ENCODE data around the gene ESYT1.
A peak's percentile ranks its signal among the peaks of the same experiment; 100 is the strongest.

ESYT1 gene

DNA sequence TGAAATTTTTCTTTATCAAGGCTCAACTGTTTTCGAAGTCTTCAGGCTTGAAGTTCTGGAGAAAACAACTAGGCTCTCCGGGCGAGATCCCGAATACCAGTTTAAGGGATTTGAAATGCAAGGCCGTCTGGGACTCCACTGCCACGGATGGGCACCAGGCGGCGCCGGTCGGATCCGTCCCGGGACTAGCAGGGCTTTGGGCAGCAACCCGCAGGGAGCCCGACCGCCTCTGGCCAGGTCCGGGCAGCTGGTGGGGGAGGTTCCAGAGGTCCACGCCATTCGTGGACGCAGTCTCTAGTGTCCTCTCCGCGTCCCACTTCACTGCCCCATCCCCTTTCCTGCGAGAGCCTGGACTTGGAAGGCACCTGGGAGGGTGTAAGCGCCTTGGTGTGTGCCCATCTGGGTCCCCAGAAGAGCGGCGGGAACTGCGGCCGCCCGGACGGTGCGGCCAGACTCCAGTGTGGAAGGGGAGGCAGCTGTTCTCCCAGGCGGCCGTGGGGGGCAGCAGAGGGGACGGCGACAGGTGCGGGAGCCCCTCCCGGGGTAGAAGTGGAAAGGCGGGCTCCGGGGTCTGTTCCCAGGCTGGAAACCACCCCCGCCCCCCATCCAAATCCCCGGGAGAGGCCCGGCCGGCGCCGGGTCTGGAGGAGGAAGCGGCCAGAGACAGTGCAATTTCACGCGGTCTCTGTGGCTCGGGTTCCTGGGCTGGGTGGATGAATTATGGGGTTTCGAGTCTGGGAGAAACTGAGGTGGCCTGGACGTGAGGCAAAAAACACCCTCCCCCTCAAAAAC lies 48.9 kb upstream of the ESYT1 start (continued):
- no peak for TF ChIP-seq ZNF302 (tag by site-specific recombination; IDR thresholded peaks at IDR 0.05; ENCODE audit: low read depth)
- TF ChIP-seq, protein P1, sequence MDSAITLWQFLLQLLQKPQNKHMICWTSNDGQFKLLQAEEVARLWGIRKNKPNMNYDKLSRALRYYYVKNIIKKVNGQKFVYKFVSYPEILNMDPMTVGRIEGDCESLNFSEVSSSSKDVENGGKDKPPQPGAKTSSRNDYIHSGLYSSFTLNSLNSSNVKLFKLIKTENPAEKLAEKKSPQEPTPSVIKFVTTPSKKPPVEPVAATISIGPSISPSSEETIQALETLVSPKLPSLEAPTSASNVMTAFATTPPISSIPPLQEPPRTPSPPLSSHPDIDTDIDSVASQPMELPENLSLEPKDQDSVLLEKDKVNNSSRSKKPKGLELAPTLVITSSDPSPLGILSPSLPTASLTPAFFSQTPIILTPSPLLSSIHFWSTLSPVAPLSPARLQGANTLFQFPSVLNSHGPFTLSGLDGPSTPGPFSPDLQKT (IDR thresholded peaks at IDR 0.05; ENCODE audit: borderline replicate concordance, low read depth, low read length) = no peak
- TF ChIP-seq, protein P2, sequence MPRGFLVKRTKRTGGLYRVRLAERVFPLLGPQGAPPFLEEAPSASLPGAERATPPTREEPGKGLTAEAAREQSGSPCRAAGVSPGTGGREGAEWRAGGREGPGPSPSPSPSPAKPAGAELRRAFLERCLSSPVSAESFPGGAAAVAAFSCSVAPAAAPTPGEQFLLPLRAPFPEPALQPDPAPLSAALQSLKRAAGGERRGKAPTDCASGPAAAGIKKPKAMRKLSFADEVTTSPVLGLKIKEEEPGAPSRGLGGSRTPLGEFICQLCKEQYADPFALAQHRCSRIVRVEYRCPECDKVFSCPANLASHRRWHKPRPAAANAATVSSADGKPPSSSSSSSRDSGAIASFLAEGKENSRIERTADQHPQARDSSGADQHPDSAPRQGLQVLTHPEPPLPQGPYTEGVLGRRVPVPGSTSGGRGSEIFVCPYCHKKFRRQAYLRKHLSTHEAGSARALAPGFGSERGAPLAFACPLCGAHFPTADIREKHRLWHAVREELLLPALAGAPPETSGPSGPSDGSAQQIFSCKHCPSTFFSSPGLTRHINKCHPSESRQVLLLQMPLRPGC (tag by site-specific recombination; IDR thresholded peaks at IDR 0.05) = no peak
- TF ChIP-seq ZNF76 (tag by site-specific recombination; IDR thresholded peaks at IDR 0.05; ENCODE audit: borderline replicate concordance, low read depth) = peak; percentile 47; the same call in 1 of the 2 replicates
- TF ChIP-seq ZNF473 (tag by site-specific recombination; IDR thresholded peaks at IDR 0.05) = no peak
- TF ChIP-seq ZNF660 (tag by site-specific recombination; IDR thresholded peaks at IDR 0.05) = 0 out of 2 replicates have a peak, but pooled peaks have one; percentile 46
- TF ChIP-seq, protein P3, sequence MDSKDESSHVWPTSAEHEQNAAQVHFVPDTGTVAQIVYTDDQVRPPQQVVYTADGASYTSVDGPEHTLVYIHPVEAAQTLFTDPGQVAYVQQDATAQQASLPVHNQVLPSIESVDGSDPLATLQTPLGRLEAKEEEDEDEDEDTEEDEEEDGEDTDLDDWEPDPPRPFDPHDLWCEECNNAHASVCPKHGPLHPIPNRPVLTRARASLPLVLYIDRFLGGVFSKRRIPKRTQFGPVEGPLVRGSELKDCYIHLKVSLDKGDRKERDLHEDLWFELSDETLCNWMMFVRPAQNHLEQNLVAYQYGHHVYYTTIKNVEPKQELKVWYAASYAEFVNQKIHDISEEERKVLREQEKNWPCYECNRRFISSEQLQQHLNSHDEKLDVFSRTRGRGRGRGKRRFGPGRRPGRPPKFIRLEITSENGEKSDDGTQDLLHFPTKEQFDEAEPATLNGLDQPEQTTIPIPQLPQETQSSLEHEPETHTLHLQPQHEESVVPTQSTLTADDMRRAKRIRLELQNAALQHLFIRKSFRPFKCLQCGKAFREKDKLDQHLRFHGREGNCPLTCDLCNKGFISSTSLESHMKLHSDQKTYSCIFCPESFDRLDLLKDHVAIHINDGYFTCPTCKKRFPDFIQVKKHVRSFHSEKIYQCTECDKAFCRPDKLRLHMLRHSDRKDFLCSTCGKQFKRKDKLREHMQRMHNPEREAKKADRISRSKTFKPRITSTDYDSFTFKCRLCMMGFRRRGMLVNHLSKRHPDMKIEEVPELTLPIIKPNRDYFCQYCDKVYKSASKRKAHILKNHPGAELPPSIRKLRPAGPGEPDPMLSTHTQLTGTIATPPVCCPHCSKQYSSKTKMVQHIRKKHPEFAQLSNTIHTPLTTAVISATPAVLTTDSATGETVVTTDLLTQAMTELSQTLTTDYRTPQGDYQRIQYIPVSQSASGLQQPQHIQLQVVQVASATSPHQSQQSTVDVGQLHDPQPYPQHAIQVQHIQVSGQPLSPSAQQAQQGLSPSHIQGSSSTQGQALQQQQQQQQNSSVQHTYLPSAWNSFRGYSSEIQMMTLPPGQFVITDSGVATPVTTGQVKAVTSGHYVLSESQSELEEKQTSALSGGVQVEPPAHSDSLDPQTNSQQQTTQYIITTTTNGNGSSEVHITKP (tag by site-specific recombination; IDR thresholded peaks at IDR 0.05) = no peak; the same call in 1 of the 2 replicates
- TF ChIP-seq, protein P4, sequence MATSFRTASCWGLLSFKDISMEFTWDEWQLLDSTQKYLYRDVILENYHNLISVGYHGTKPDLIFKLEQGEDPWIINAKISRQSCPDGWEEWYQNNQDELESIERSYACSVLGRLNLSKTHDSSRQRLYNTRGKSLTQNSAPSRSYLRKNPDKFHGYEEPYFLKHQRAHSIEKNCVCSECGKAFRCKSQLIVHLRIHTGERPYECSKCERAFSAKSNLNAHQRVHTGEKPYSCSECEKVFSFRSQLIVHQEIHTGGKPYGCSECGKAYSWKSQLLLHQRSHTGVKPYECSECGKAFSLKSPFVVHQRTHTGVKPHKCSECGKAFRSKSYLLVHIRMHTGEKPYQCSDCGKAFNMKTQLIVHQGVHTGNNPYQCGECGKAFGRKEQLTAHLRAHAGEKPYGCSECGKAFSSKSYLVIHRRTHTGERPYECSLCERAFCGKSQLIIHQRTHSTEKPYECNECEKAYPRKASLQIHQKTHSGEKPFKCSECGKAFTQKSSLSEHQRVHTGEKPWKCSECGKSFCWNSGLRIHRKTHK (tag by site-specific recombination; IDR thresholded peaks at IDR 0.05) = no peak
- TF ChIP-seq ZNF837 (tag by site-specific recombination; IDR thresholded peaks at IDR 0.05) = no peak
- TF ChIP-seq ZNF621 (tag by site-specific recombination; IDR thresholded peaks at IDR 0.05) = no peak
- no peak for TF ChIP-seq ZNF169 (tag by site-specific recombination; IDR thresholded peaks at IDR 0.05)
- peak; percentile 87; the same call in 1 of the 2 replicates for TF ChIP-seq ZNF785 (tag by site-specific recombination; IDR thresholded peaks at IDR 0.05)
- no peak for TF ChIP-seq HOXA7 (CRISPR knock-in tag; IDR thresholded peaks at IDR 0.05; ENCODE audit: borderline replicate concordance)
- no peak for TF ChIP-seq SALL2 (tag by site-specific recombination; IDR thresholded peaks at IDR 0.05; ENCODE audit: borderline replicate concordance)
- TF ChIP-seq, protein P5, sequence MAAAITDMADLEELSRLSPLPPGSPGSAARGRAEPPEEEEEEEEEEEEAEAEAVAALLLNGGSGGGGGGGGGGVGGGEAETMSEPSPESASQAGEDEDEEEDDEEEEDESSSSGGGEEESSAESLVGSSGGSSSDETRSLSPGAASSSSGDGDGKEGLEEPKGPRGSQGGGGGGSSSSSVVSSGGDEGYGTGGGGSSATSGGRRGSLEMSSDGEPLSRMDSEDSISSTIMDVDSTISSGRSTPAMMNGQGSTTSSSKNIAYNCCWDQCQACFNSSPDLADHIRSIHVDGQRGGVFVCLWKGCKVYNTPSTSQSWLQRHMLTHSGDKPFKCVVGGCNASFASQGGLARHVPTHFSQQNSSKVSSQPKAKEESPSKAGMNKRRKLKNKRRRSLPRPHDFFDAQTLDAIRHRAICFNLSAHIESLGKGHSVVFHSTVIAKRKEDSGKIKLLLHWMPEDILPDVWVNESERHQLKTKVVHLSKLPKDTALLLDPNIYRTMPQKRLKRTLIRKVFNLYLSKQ (tag by site-specific recombination; IDR thresholded peaks at IDR 0.05; ENCODE audit: borderline replicate concordance) = no peak
- no peak for TF ChIP-seq HOXC10 (CRISPR knock-in tag; IDR thresholded peaks at IDR 0.05)
- no peak for TF ChIP-seq KLF7 (tag by site-specific recombination; IDR thresholded peaks at IDR 0.05; ENCODE audit: borderline replicate concordance)
- peak; percentile 55 for TF ChIP-seq ZNF394 (tag by site-specific recombination; IDR thresholded peaks at IDR 0.05; ENCODE audit: borderline replicate concordance)
- TF ChIP-seq ZXDB (tag by site-specific recombination; IDR thresholded peaks at IDR 0.05) = peak; percentile 77
- TF ChIP-seq ZBTB21 (tag by site-specific recombination; IDR thresholded peaks at IDR 0.05) = no peak
- no peak for TF ChIP-seq ZNF677 (tag by site-specific recombination; IDR thresholded peaks at IDR 0.05)
- TF ChIP-seq, protein P6, sequence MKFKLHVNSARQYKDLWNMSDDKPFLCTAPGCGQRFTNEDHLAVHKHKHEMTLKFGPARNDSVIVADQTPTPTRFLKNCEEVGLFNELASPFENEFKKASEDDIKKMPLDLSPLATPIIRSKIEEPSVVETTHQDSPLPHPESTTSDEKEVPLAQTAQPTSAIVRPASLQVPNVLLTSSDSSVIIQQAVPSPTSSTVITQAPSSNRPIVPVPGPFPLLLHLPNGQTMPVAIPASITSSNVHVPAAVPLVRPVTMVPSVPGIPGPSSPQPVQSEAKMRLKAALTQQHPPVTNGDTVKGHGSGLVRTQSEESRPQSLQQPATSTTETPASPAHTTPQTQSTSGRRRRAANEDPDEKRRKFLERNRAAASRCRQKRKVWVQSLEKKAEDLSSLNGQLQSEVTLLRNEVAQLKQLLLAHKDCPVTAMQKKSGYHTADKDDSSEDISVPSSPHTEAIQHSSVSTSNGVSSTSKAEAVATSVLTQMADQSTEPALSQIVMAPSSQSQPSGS (tag by site-specific recombination; IDR thresholded peaks at IDR 0.05; ENCODE audit: low read depth) = no peak
- TF ChIP-seq ZNF544 (tag by site-specific recombination; IDR thresholded peaks at IDR 0.05) = no peak
- no peak for TF ChIP-seq ZNF132 (tag by site-specific recombination; IDR thresholded peaks at IDR 0.05; ENCODE audit: borderline replicate concordance)
- TF ChIP-seq ZNF112 (tag by site-specific recombination; IDR thresholded peaks at IDR 0.05) = no peak
- peak; percentile 47; the same call in 1 of the 2 replicates for TF ChIP-seq YY1 (tag by site-specific recombination; IDR thresholded peaks at IDR 0.05)
- TF ChIP-seq OSR2 (tag by site-specific recombination; IDR thresholded peaks at IDR 0.05) = no peak
- 0 out of 2 replicates have a peak, but pooled peaks have one; percentile 29 for TF ChIP-seq ZNF792 (tag by site-specific recombination; IDR thresholded peaks at IDR 0.05)
- TF ChIP-seq ZNF292 (tag by site-specific recombination; IDR thresholded peaks at IDR 0.05; ENCODE audit: borderline replicate concordance, low read depth) = no peak
